Keratinocyte (primary cell): Measurements from ENCODE around the gene ZNF358. TPM values are rescaled to one million over a fixed set of nuclear protein-coding genes. Genes with fewer than 3 reads are reported as not detected.
A peak's percentile ranks its signal among the peaks of the same experiment; 100 is the strongest.

ENCODE experiments used
- DNase-seq: peaks from one replicate; pipeline ENCODE4 v3.0.0-alpha.2; 2011; ENCODE audit warnings: low read depth, missing footprints, low spot score
- FAIRE-seq: peaks from 2 replicates; lab custom pipeline; 2011; peaks lifted over from hg19 to GRCh38; lab: Jason Lieb, UNC
- H2AFZ ChIP-seq: 2 replicates; pipeline ENCODE4 v1.6.0; 2012; ENCODE audit warnings: low read length, control low read depth, inconsistent platforms; ENCODE audit not compliant: control insufficient read depth
- H3K27ac ChIP-seq: 2 replicates; pipeline ENCODE4 v1.5.1; 2011; ENCODE audit warnings: low read length; ENCODE audit not compliant: control insufficient read depth, insufficient read depth
- H3K27me3 ChIP-seq: 3 replicates; pipeline ENCODE4 v1.6.0; 2011; ENCODE audit warnings: low read length; ENCODE audit not compliant: control insufficient read depth, insufficient read depth; ENCODE audit errors: extremely low read depth
- H3K36me3 ChIP-seq, 2 experiments: 2 replicates in 1 of 2; 3 replicates in 1 of 2; pipeline ENCODE4 v1.5.1; 2011; ENCODE audit warnings: low read length in 2 of 2, mild to moderate bottlenecking in 1 of 2; ENCODE audit not compliant: control insufficient read depth in 2 of 2, insufficient read depth in 2 of 2; ENCODE audit errors: extremely low read depth in 1 of 2
- H3K4me1 ChIP-seq: 3 replicates; pipeline ENCODE4 v1.5.1; 2011; ENCODE audit warnings: low read length; ENCODE audit not compliant: control insufficient read depth, insufficient read depth; ENCODE audit errors: extremely low read depth
- H3K4me2 ChIP-seq: 3 replicates; pipeline ENCODE4 v1.6.0; 2011; ENCODE audit warnings: low read depth, low read length; ENCODE audit not compliant: control insufficient read depth, insufficient read depth; ENCODE audit errors: extremely low read depth
- H3K4me3 ChIP-seq, 3 experiments: fragments of 200-600 bp in 1 of 3; sonication (generic) in 1 of 3; 2 replicates in 2 of 3; 3 replicates in 1 of 3; pipeline ENCODE4 v1.5.1; 2011 to 2016; ENCODE audit warnings: low read length in 3 of 3, mild to moderate bottlenecking in 3 of 3, control low read depth in 2 of 3, inconsistent platforms in 1 of 3, low read depth in 1 of 3, mixed read lengths in 1 of 3, mixed run types in 1 of 3, moderate library complexity in 1 of 3; ENCODE audit not compliant: control insufficient read depth in 2 of 3, insufficient read depth in 2 of 3; ENCODE audit errors: extremely low read depth in 1 of 3
- H3K79me2 ChIP-seq: 2 replicates; pipeline ENCODE4 v1.6.0; 2012; ENCODE audit warnings: low read length; ENCODE audit not compliant: control insufficient read depth, insufficient read depth
- H3K9ac ChIP-seq: 3 replicates; pipeline ENCODE4 v1.6.0; 2011; ENCODE audit warnings: low read length; ENCODE audit not compliant: control insufficient read depth, insufficient read depth; ENCODE audit errors: extremely low read depth
- H3K9me1 ChIP-seq: 3 replicates; pipeline ENCODE4 v1.6.0; 2011; ENCODE audit warnings: low read length; ENCODE audit not compliant: control insufficient read depth, insufficient read depth; ENCODE audit errors: extremely low read depth
- H3K9me3 ChIP-seq: 2 replicates; pipeline ENCODE4 v1.5.1; 2012; ENCODE audit warnings: low read depth, low read length; ENCODE audit not compliant: control insufficient read depth
- H4K20me1 ChIP-seq: 3 replicates; pipeline ENCODE4 v1.6.0; 2011; ENCODE audit warnings: low read length; ENCODE audit not compliant: control insufficient read depth, insufficient read depth; ENCODE audit errors: extremely low read depth
- EZH2 ChIP-seq: IDR thresholded peaks from one replicate; pipeline ENCODE4 v1.6.1; 2012; ENCODE audit warnings: inconsistent platforms, mild to moderate bottlenecking, low read length, moderate library complexity
- dilution Hi-C: fragments of 300-500 bp; cut with MboI; formaldehyde crosslinking; loops from one replicate; pipeline ENCODE4 v1.7.0; 2020; ENCODE audit warnings: low sequenced_read_pairs; ENCODE audit not compliant: extremely low pct_ligation_motif_present
- polyA plus RNA-seq, 5 experiments: library from polyadenylated mRNA; depleted of rRNA in 3 of 5; stranded (reverse) in 3 of 5; stranded (forward) in 1 of 5; unstranded in 1 of 5; fragments of >200 nt; gene quantifications; 1 replicate in 1 of 5; 2 replicates in 3 of 5; 3 replicates in 1 of 5; pipeline versions ENCODE4 v1.2.1 to v1.2.3, GENCODE V29; 2011 to 2012; ENCODE audit warnings: missing spikeins in 2 of 5, low read depth in 1 of 5, low replicate concordance in 1 of 5
- TF ChIP-seq, protein P1 (sequence below), 3 experiments: IDR thresholded peaks in 1 of 3; conservative IDR thresholded peaks in 1 of 3; optimal IDR thresholded peaks in 1 of 3; 2 replicates in 2 of 3; 3 replicates in 1 of 3; pipeline versions ENCODE3 to v1.5.1; 2011; ENCODE audit warnings: low read length in 3 of 3, mild to moderate bottlenecking in 3 of 3, moderate library complexity in 2 of 3, control low read depth in 1 of 3, inconsistent platforms in 1 of 3; ENCODE audit not compliant: insufficient read depth in 2 of 3; ENCODE audit errors: extremely low read depth in 1 of 3

The ZNF358 gene
- polyA plus RNA-seq, 1 donor (not counting 4 experiments of a cell fraction or from before 2014, with no cell fraction given): 8.5 TPM

DNA sequence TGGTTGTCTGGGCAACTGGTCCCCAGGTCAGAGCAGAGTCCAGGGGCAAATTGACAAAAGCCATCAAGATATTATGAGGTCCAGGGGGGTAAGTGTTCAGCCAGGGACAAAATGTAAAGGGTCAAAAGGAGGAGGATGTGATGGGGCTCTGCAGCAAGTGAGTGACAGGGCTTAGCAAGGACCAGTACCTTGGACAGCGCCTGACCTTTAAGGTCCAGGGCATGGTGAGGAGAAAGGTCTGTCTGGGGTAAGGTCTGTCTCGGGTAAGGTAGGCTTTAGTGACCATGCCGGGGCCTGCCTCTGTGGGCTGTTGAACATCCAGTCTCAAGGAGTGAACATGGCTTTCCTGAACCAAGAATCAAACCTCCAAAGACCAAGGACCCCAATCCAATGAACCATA, 6.3 kb upstream of the ZNF358 start:
- dilution Hi-C loops: no loop called here
- Histone ChIP-seq H2AFZ (no peak overlapping the region), H3K36me3 (no peaks in the 10 kb centered on the region), H4K20me1 (no peaks in the 10 kb centered on the region), H3K9me1 (no peaks in the 10 kb centered on the region), H3K4me1 (peaks cover 8% of the 10 kb centered on the region), H3K4me2 (no peak overlapping the region), H3K9ac (no peak overlapping the region), H3K79me2 (no peaks in the 10 kb centered on the region), H3K27ac (no peak overlapping the region), H3K27me3 (no peaks in the 10 kb centered on the region), H3K9me3 (no peaks in the 10 kb centered on the region), H3K4me3 (no peak overlapping the region)
- TF ChIP-seq EZH2: no peak
- TF ChIP-seq, protein P1, sequence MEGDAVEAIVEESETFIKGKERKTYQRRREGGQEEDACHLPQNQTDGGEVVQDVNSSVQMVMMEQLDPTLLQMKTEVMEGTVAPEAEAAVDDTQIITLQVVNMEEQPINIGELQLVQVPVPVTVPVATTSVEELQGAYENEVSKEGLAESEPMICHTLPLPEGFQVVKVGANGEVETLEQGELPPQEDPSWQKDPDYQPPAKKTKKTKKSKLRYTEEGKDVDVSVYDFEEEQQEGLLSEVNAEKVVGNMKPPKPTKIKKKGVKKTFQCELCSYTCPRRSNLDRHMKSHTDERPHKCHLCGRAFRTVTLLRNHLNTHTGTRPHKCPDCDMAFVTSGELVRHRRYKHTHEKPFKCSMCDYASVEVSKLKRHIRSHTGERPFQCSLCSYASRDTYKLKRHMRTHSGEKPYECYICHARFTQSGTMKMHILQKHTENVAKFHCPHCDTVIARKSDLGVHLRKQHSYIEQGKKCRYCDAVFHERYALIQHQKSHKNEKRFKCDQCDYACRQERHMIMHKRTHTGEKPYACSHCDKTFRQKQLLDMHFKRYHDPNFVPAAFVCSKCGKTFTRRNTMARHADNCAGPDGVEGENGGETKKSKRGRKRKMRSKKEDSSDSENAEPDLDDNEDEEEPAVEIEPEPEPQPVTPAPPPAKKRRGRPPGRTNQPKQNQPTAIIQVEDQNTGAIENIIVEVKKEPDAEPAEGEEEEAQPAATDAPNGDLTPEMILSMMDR (optimal IDR thresholded peaks at IDR 0.05 in 1 of 3, IDR thresholded peaks at IDR 0.05 in 1 of 3, conservative IDR thresholded peaks at IDR 0.05 in 1 of 3; ENCODE audit: extremely low read depth in 1 of 3, insufficient read depth in 2 of 3, low read length in 3 of 3): no peak
- FAIRE-seq (no peak), DNase-seq (no peak)

DNA sequence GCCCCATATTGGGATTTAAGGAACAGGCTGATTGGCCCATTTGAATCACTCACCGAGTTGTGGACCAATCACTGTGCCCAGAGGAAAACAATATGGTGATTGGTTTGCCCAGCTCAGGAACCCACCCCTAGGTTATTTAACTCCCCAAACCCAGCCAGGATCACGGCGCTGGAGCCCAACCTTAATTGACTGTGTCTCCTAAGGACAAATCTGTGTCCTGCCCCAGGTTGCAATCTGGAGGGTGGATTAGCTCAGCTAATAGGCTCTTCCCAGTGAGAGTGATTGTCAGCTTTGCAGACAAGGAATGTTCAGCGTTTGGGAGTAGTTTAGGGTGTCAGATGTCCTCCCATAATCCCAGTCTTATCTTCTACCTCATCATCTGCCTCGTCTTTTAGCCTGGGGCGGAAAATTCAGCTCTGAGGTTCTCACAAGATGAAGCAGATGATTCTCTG, 3.5 kb upstream of the ZNF358 start:
- Histone ChIP-seq H3K27ac (peak overlapping the region; percentile 6), H3K9ac (no peak overlapping the region), H3K36me3 (no peaks in the 10 kb centered on the region), H3K79me2 (no peaks in the 10 kb centered on the region), H2AFZ (peak overlapping the region; percentile 11), H3K4me2 (peak overlapping the region; percentile 35), H3K9me3 (no peaks in the 10 kb centered on the region), H4K20me1 (no peaks in the 10 kb centered on the region), H3K4me3 (no peak overlapping the region), H3K4me1 (peaks cover 13% of the 10 kb centered on the region), H3K9me1 (no peaks in the 10 kb centered on the region), H3K27me3 (no peaks in the 10 kb centered on the region)
- no peak for DNase-seq
- dilution Hi-C loops: no loop called here
- FAIRE-seq: peak; percentile 83
- no peak for TF ChIP-seq EZH2
- TF ChIP-seq, protein P1 (optimal IDR thresholded peaks at IDR 0.05 in 1 of 3, IDR thresholded peaks at IDR 0.05 in 1 of 3, conservative IDR thresholded peaks at IDR 0.05 in 1 of 3; ENCODE audit: extremely low read depth in 1 of 3, insufficient read depth in 2 of 3, low read length in 3 of 3): no peak
